Measurements from ENCODE around the gene CDH1. TPM values are rescaled to one million over a fixed set of nuclear protein-coding genes. Genes with fewer than 3 reads are reported as not detected.

Gene CDH1
- total RNA-seq, 1 donor from 2014 or later = 56.8 TPM

- H3K4me3 ChIP-seq (ENCODE audit: low read depth, low read length) = no peak overlapping the region
- no peak for DNase-seq (ENCODE audit: low read depth)
- no peak for TF ChIP-seq CTCF (conservative IDR thresholded peaks at IDR 0.05; ENCODE audit: low read depth, low read length)
These were observed 23.7 kb downstream of the CDH1 start for GRCh38 chr16:68760671-68761275.

- no peak for TF ChIP-seq CTCF (conservative IDR thresholded peaks at IDR 0.05; ENCODE audit: low read depth, low read length)
- DNase-seq (ENCODE audit: low read depth) = no peak
- no peak overlapping the region for H3K4me3 ChIP-seq (ENCODE audit: low read depth, low read length)
These were observed 26.1 kb downstream of the CDH1 start for GRCh38 chr16:68762996-68763756.

DNA sequence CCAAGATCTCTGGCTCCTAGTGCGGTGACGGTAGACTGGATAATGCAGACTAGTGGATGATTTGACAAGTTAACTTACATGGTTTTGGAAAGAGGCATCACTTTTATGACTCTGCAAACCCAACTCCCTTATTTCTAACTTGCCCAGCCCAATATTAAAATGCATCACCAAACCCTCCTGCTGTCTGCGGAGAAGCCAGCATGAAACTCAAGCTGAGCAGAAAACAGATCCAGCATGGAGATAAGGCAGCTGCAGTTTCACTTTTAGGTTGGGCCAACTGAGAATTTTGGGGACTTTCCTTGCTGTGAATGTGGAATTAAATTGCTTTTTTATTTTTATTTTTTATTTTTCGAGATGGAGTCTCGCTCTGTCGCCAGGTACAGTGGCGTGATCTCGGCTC, 27.8 kb downstream of the CDH1 start:
- no peak overlapping the region for H3K4me3 ChIP-seq (ENCODE audit: low read depth, low read length)
- no peak for TF ChIP-seq CTCF (conservative IDR thresholded peaks at IDR 0.05; ENCODE audit: low read depth, low read length)
- DNase-seq (ENCODE audit: low read depth) = no peak

- no peak for DNase-seq (ENCODE audit: low read depth)
- no peak overlapping the region for H3K4me3 ChIP-seq (ENCODE audit: low read depth, low read length)
- TF ChIP-seq CTCF (conservative IDR thresholded peaks at IDR 0.05; ENCODE audit: low read depth, low read length) = no peak
These were observed 30.5 kb downstream of the CDH1 start for GRCh38 chr16:68767581-68767980.

- no peak for DNase-seq (ENCODE audit: low read depth)
- no peak for TF ChIP-seq CTCF (conservative IDR thresholded peaks at IDR 0.05; ENCODE audit: low read depth, low read length)
- H3K4me3 ChIP-seq (ENCODE audit: low read depth, low read length) = no peak overlapping the region
These were observed 31.1 kb downstream of the CDH1 start for GRCh38 chr16:68768175-68768574.

DNA sequence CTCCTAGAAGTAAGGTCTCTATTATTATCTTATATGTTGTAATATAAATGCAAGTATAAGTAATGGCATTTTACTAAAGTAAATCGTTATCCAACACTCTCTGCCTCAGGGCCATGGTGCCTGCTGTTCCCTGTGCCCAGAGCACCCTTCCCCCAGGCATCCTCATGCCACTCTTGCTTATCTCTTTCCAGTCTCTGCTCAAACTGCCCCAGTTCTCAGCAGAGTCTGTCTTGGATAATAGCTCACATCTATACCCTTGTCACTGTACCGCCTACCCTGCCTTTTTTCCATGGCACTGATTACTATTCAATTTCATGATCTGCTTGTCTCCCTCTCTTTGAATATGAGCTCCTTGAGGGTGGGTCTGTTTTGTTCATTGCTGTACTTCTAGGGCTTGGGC, 31.7 kb downstream of the CDH1 start:
- TF ChIP-seq CTCF (conservative IDR thresholded peaks at IDR 0.05; ENCODE audit: low read depth, low read length) = no peak
- no peak for DNase-seq (ENCODE audit: low read depth)
- H3K4me3 ChIP-seq (ENCODE audit: low read depth, low read length) = no peak overlapping the region

DNA sequence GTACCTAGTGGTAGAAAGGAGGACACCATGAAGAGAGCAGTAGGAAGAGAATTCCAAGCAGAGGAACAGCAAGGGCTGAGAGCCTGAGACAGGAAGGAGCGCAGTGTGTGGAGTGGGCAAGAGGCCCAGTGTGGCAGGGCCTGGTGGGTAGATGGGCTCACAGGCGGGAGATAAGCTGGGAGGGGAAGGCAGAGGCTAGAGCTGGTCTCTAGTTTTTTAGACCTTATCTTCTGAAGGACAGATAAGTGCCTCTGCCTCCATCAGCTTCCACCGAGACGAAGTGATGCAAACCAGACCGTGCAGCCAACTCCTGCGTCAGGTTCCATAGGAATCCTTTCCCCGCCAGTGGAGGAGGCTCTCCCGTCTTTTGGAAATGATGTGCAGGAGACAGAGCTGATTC, 33.6 kb downstream of the CDH1 start:
- no peak overlapping the region for H3K4me3 ChIP-seq (ENCODE audit: low read depth, low read length)
- DNase-seq (ENCODE audit: low read depth) = no peak
- TF ChIP-seq CTCF (conservative IDR thresholded peaks at IDR 0.05; ENCODE audit: low read depth, low read length) = no peak

Measured in epithelial cell of proximal tubule (primary cell).